Gastroesophageal sphincter (tissue), 4 donors: ENCODE data around the gene NTRK1. TPM values are rescaled to one million over a fixed set of nuclear protein-coding genes. Genes with fewer than 3 reads are reported as not detected.

ENCODE experiments used
- ATAC-seq: fragments of 150-250 bp; one replicate; pipeline ENCODE4 v1.9.1; 2016; ENCODE audit warnings: mild to moderate bottlenecking, moderate library complexity
- H3K27ac ChIP-seq, 4 donors: fragments of 200-600 bp; sonication (generic) in 3 of 4; 1 replicate in 3 of 4; 2 replicates in 1 of 4; pipeline ENCODE4 v1.5.1; 2016 to 2019
- H3K27me3 ChIP-seq: fragments of 200-600 bp; sonication (generic); one replicate; pipeline ENCODE4 v1.5.1; 2019
- H3K36me3 ChIP-seq, 2 donors: fragments of 200-600 bp; sonication (generic); one replicate each; pipeline ENCODE4 v1.5.1; 2019; ENCODE audit warnings: control low read depth in 1 of 2
- H3K4me1 ChIP-seq, 3 donors: fragments of 200-600 bp; sonication (generic); 1 replicate in 2 of 3; 2 replicates in 1 of 3; pipeline ENCODE4 v1.5.1; 2016 to 2019; ENCODE audit warnings: control low read depth in 2 of 3
- H3K4me3 ChIP-seq, 2 donors: fragments of 200-600 bp; sonication (generic); one replicate each; pipeline ENCODE4 v1.5.1; 2019; ENCODE audit warnings: mild to moderate bottlenecking in 1 of 2, moderate library complexity in 1 of 2
- H3K9me3 ChIP-seq, 3 donors: fragments of 200-600 bp; sonication (generic); one replicate each; pipeline ENCODE4 v1.5.1; 2017 to 2019; ENCODE audit warnings: control low read depth in 2 of 3
- EP300 ChIP-seq: sonication (generic); formaldehyde crosslinking; IDR thresholded peaks from one replicate; pipeline ENCODE4 v1.6.1; 2017; ENCODE audit warnings: antibody characterized with exemption, mild to moderate bottlenecking
- POLR2A ChIP-seq, 2 donors: fragments of 450-650 bp; IDR thresholded peaks; one replicate each; pipeline ENCODE4 v1.6.1; 2017; ENCODE audit warnings: antibody characterized with exemption in 2 of 2, mild to moderate bottlenecking in 2 of 2, moderate library complexity in 1 of 2
- POLR2AphosphoS5 ChIP-seq: sonication (generic); formaldehyde crosslinking; IDR thresholded peaks from one replicate; pipeline ENCODE4 v1.6.1; 2017; ENCODE audit warnings: antibody characterized with exemption
- WGBS, 2 donors: methylation state at CpG; one replicate each; pipeline ENCODE4 v1.1.5; 2018; ENCODE audit warnings: low coverage in 1 of 2; 5-methylcytosine and 5-hydroxymethylcytosine counted together
- total RNA-seq, 4 donors: library from RNA; depleted of rRNA; stranded (reverse); fragments of >200 nt; gene quantifications; one replicate each; pipeline ENCODE4 v1.1.0, GENCODE V29; 2016
- TF ChIP-seq, protein P1 (sequence below), 4 experiments: fragments of 200-600 bp in 2 of 4; fragments of 450-650 bp in 2 of 4; sonication (generic) in 1 of 4; IDR thresholded peaks; one replicate each; pipeline ENCODE4 v1.5.1; 2017 to 2019; ENCODE audit warnings: antibody characterized with exemption in 4 of 4, mild to moderate bottlenecking in 2 of 4, moderate library complexity in 2 of 4

Gene NTRK1
- total RNA-seq, 4 donors from 2014 or later: 0.23 to 4.4 (median 0.72) TPM

DNA sequence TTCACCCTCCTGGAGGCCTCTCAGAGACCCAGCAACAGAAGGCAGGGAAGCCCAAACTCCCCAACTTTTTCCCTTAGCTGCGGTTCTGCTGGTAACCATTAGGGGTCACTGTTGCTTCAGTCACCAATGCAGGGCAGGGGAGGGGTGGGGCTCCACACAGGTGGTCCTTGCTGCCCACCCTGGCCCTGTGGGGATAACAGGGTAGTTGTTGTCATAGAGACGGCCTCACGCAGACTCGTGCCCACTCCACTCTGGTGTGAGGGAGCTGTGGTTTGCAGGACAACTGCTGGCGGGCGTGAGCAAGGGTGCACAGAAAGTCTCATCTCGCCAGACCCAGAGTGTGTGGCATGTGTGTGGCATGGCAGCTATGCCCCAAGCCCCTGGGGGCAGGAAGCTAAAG is 21.7 kb upstream of the NTRK1 start:
- TF ChIP-seq, protein P1, sequence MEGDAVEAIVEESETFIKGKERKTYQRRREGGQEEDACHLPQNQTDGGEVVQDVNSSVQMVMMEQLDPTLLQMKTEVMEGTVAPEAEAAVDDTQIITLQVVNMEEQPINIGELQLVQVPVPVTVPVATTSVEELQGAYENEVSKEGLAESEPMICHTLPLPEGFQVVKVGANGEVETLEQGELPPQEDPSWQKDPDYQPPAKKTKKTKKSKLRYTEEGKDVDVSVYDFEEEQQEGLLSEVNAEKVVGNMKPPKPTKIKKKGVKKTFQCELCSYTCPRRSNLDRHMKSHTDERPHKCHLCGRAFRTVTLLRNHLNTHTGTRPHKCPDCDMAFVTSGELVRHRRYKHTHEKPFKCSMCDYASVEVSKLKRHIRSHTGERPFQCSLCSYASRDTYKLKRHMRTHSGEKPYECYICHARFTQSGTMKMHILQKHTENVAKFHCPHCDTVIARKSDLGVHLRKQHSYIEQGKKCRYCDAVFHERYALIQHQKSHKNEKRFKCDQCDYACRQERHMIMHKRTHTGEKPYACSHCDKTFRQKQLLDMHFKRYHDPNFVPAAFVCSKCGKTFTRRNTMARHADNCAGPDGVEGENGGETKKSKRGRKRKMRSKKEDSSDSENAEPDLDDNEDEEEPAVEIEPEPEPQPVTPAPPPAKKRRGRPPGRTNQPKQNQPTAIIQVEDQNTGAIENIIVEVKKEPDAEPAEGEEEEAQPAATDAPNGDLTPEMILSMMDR (IDR thresholded peaks at IDR 0.05): peak in 3 of 4 experiments; percentile 56 to 86 (median 64)
- no peak for TF ChIP-seq EP300
- WGBS, 2 donors: no CpG with 5 or more reads among the region's 7 CpGs
- Histone ChIP-seq H3K36me3 (no peaks in the 10 kb centered on the region), H3K27me3 (peaks cover 87% of the 10 kb centered on the region), H3K4me1 (no peaks in the 10 kb centered on the region), H3K4me3 (no peak overlapping the region), H3K9me3 (no peaks in the 10 kb centered on the region), H3K27ac (no peak overlapping the region)
- no peak for ATAC-seq

DNA sequence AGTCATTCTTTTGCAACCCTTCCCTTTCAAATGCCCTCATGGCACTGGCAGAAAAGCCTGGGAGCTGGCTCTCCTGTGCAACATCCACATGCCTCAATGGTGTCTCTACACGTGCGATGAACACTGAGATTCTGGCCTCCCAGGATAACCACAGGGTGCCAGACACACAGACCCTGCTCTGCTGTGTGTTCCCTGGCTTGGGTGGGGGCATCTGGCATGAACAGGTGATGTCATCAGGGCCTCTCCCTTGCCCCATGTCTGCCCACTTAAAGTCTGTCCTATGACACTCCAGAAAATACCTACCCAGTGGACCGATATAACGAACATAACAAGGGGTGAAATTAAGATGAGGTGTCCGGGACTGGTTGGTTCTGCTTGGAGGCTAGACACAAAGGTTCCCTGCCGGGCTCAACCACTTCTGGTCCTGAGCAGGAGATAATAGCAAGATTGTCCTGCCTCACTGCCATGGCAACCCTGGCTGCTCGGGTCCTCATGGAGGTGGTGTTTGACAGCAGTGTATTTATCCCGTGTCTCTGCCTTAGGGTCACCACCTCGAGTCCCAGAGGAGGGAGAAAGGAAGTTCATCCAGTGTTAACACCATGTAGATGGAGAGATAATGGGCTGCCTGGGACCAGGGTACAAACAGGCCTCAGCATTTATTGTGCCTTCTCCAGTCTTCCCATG is 21.1 kb upstream of the NTRK1 start:
- Histone ChIP-seq H3K27ac (no peak overlapping the region), H3K4me3 (no peak overlapping the region), H3K36me3 (no peaks in the 10 kb centered on the region), H3K9me3 (no peaks in the 10 kb centered on the region), H3K4me1 (peaks cover 0 to 2% (median 0%) of the 10 kb centered on the region in 3 donors), H3K27me3 (peaks cover 89% of the 10 kb centered on the region)
- no peak for ATAC-seq
- WGBS, 2 donors: 42 to 50% methylated on average over 2 to 6 of the region's 9 CpGs
- TF ChIP-seq POLR2AphosphoS5 (no peak), EP300 (no peak)

DNA sequence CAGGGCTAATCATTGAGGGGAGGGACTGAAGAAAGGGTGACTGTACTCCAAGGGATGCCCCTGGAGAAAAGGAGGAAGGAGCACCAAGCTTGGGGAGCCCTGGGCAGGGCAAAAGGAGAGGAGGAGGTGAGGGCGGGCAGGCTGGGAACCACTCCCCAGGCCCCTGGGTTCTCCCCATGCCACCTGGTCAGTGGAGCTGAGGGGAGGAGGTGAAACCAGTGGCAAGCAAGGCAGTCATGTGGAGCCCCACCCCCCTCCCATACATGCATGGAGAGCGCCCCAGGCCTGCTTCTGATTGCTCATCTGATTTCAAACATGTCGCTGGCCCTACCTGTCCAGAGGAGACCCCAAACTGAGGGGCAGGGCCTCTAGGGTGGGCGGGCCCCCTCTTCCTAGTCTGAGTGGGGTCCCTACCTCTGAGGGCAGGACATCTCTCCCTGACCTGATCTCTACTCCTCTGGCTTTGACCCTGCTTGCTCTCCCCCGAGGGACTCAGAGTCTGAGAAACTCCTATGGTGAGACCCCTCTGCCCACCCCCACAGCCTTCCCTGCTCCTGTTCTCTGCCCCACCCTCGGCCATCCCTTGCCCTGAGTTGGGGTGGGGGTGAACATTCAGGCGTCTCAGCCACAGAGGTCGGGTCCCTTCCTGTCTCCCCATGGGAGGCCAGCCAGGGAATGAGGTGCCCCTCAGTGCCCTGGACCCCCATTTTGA is 20.3 kb upstream of the NTRK1 start:
- TF ChIP-seq, protein P1 (IDR thresholded peaks at IDR 0.05): no peak
- TF ChIP-seq POLR2A (IDR thresholded peaks at IDR 0.05) (no peak), POLR2AphosphoS5 (no peak), EP300 (no peak)
- Histone ChIP-seq H3K4me1 (peaks cover 0 to 10% (median 0%) of the 10 kb centered on the region in 3 donors), H3K27me3 (peaks cover 97% of the 10 kb centered on the region), H3K27ac (no peak overlapping the region), H3K36me3 (no peaks in the 10 kb centered on the region), H3K9me3 (no peaks in the 10 kb centered on the region), H3K4me3 (no peak overlapping the region)
- 56% methylated on average over 2 of the region's 8 CpGs; no CpG with 5 or more reads in 1 of the 2 donors for WGBS, 2 donors
- no peak for ATAC-seq

DNA sequence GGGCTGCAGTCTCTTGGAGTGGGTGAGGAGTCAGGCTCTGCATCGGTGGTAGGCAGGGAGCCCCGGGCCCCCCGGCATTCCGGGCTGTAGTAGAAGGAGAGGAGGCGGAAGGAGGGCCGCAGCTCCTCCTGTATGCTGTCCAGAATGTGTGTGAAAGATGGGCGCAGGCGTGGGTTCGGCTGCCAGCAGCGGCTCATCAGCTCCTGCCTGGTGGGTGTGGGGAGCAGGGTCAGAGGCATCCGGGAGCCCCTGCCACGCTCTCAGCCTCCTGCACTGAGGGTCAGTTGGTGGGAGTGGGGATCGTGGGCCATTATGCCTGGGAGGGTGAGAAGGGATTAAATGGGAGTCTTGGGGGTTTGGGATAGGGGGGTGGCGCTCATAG is 19.8 kb upstream of the NTRK1 start:
- H3K27ac ChIP-seq: no peak overlapping the region
- no peaks in the 10 kb centered on the region for H3K9me3 ChIP-seq
- no peak for ATAC-seq
- H3K4me1 ChIP-seq: peaks cover 0 to 15% (median 0%) of the 10 kb centered on the region in 3 donors
- 48 to 100% methylated on average over 1 to 5 of the region's 14 CpGs for WGBS, 2 donors
- no peak for TF ChIP-seq POLR2A (IDR thresholded peaks at IDR 0.05)
- TF ChIP-seq POLR2AphosphoS5: no peak
- peaks cover 100% of the 10 kb centered on the region for H3K27me3 ChIP-seq
- H3K4me3 ChIP-seq: no peak overlapping the region
- H3K36me3 ChIP-seq: no peaks in the 10 kb centered on the region

DNA sequence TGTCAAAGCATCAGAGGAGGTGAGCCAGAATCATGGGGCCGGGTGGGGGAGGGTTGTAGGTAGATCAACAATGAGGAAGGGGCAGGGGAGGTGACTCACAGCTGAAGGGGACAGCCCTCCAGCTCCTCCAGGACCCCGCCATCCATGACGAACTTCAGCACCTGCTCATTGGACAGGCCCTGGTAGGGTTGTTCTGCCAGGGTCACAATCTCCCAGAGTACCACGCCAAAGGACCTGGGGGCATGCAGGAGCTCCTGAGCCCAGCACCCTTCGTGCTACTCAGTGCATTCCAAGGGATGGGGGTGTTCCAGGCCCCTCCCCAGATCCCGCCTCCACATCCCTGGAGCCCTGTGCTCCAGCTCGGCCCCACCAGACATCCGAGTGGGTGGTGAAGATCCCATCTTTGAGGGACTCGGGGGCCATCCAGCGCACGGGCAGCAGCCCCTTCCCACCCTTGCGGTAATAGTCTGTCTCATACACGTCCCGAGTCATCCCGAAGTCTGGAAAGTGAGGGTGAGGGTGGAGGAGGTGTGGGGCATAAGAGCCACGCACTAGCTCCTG is 19.3 kb upstream of the NTRK1 start:
- Histone ChIP-seq H3K9me3 (no peaks in the 10 kb centered on the region), H3K27me3 (peaks cover 100% of the 10 kb centered on the region), H3K27ac (no peak overlapping the region), H3K4me3 (no peak overlapping the region), H3K4me1 (peaks cover 0 to 15% (median 0%) of the 10 kb centered on the region in 3 donors), H3K36me3 (no peaks in the 10 kb centered on the region)
- no peak for ATAC-seq
- TF ChIP-seq EP300: no peak
- 84% methylated on average over 10 of the region's 16 CpGs; no CpG with 5 or more reads in 1 of the 2 donors for WGBS, 2 donors

DNA sequence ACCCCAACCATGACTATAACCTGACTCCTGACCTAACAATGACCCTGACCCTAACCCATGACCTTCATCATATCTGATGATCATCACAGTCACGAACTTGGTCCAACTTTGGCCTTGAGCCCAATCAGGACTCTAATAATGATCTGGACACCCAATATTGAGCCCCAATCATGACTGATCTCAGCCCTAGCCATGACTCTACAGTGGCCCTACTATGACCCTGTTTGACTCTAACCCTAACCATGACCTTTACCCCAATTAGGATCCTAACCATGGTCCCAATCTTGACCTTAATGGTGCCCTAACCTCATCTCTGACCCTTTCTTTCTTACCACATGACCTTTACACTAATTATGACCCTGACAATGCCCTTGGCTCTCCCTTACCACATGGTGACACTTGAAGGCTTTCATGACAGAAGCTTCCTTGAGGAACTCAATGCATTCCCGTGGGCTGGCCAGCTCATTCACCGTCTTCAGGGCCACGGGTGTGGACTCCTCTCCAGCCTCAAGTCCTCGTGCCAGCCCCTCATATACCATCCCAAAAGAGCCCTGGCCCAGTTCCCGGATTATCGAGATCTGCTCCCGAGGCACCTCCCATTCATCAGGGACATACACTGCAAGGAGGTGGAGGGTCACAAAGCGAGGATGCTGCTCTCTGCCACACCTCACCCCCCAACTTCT is 17.9 kb upstream of the NTRK1 start:
- 90% methylated on average over 7 of the region's 9 CpGs; no CpG with 5 or more reads in 1 of the 2 donors for WGBS, 2 donors
- no peak for ATAC-seq
- TF ChIP-seq, protein P1 (IDR thresholded peaks at IDR 0.05): no peak
- TF ChIP-seq POLR2AphosphoS5: no peak
- no peak overlapping the region for H3K4me3 ChIP-seq
- H3K36me3 ChIP-seq: no peaks in the 10 kb centered on the region
- H3K27ac ChIP-seq: no peak overlapping the region
- H3K27me3 ChIP-seq: peaks cover 98% of the 10 kb centered on the region
- H3K9me3 ChIP-seq: no peaks in the 10 kb centered on the region
- H3K4me1 ChIP-seq: peaks cover 0 to 15% (median 0%) of the 10 kb centered on the region in 3 donors
